Adipocyte (in vitro differentiated cells): ENCODE results near the gene COX14.
A peak's percentile ranks its signal among the peaks of the same experiment; 100 is the strongest.

Experiments used
- DNase-seq: peaks from one replicate; pipeline ENCODE4 v3.0.0-alpha.2; 2015; ENCODE audit warnings: low read depth
- H3K27me3 ChIP-seq: replicated peaks from 2 replicates; pipeline ENCODE4 v1.7.0; 2013; ENCODE audit warnings: mild to moderate bottlenecking, low read length, moderate library complexity; ENCODE audit not compliant: control insufficient read depth, insufficient read depth
- H3K36me3 ChIP-seq: 2 replicates; pipeline ENCODE4 v1.7.0; 2013; ENCODE audit warnings: low read length, mild to moderate bottlenecking, moderate library complexity; ENCODE audit not compliant: control insufficient read depth, insufficient read depth, severe bottlenecking
- H3K4me1 ChIP-seq: 2 replicates; pipeline ENCODE4 v1.7.0; 2013; ENCODE audit warnings: mild to moderate bottlenecking, low read length, moderate library complexity; ENCODE audit not compliant: control insufficient read depth, insufficient read depth
- H3K4me3 ChIP-seq: 2 replicates; pipeline ENCODE4 v1.7.0; 2013; ENCODE audit warnings: mild to moderate bottlenecking, low read length, moderate library complexity
- H3K9ac ChIP-seq: 2 replicates; pipeline ENCODE4 v1.7.0; 2013; ENCODE audit warnings: mild to moderate bottlenecking, low read length, moderate library complexity
- H3K9me3 ChIP-seq: 2 replicates; pipeline ENCODE4 v1.7.0; 2013; ENCODE audit warnings: mild to moderate bottlenecking, low read length, moderate library complexity; ENCODE audit not compliant: control insufficient read depth

Gene COX14

DNA sequence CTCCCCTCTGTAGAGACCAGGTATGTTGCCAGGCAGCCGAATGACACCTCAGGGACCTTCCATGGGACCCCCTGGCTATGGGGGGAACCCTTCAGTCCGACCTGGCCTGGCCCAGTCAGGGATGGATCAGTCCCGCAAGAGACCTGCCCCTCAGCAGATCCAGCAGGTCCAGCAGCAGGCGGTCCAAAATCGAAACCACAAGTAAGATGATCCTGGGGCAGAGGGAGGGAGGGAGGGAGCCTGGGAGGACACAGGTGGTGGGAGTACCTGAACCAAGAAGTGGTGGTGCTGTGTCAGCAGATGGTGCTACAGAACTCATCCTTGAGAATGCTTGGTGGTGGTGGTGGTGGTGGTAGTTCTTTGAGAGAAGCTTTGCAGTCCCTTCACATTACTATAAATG is 25.9 kb upstream of the COX14 start:
- H3K36me3 ChIP-seq, result peaks cover 35% of the 10 kb centered on the region
- H3K27me3 ChIP-seq, result no peaks in the 10 kb centered on the region
- no peaks in the 10 kb centered on the region for H3K9me3 ChIP-seq
- no peak for DNase-seq
- H3K4me3 ChIP-seq, result peak overlapping the region; percentile 82
- peak overlapping the region; percentile 86 for H3K9ac ChIP-seq
- H3K4me1 ChIP-seq, result peaks cover 49% of the 10 kb centered on the region

- DNase-seq, result no peak
- Histone ChIP-seq H3K9me3 (no peaks in the 10 kb centered on the region), H3K36me3 (peaks cover 45% of the 10 kb centered on the region), H3K27me3 (no peaks in the 10 kb centered on the region), H3K9ac (peak overlapping the region; percentile 76), H3K4me3 (peak overlapping the region; percentile 46), H3K4me1 (peaks cover 49% of the 10 kb centered on the region)
These were observed 24.9 kb upstream of the COX14 start for GRCh38 chr12:50087151-50087550.

DNA sequence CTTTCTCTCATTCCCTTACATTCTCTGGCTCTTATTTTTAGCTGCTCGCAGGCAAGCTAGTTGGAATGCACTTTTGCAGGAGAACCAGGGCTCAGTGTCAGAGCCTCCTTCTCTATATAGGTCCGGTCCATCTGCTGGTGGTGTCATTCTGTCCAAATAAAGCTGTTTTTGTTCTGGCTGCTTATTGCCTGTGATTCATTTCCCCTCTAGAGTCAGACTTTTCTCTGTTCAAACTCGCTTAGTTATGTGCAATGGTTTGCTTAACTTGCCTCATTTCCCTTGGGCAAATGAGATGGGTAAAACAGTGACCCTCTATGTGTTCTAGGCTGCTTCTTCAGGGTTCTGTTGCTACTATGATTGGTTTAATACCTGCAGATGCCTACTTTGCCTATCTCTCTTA is 24.0 kb upstream of the COX14 start:
- peak; percentile 55 for DNase-seq
- peaks cover 52% of the 10 kb centered on the region for H3K36me3 ChIP-seq
- H3K4me1 ChIP-seq, result peaks cover 44% of the 10 kb centered on the region
- H3K4me3 ChIP-seq, result peak overlapping the region; percentile 46
- H3K9me3 ChIP-seq, result no peaks in the 10 kb centered on the region
- no peaks in the 10 kb centered on the region for H3K27me3 ChIP-seq
- peak overlapping the region; percentile 76 for H3K9ac ChIP-seq

DNA sequence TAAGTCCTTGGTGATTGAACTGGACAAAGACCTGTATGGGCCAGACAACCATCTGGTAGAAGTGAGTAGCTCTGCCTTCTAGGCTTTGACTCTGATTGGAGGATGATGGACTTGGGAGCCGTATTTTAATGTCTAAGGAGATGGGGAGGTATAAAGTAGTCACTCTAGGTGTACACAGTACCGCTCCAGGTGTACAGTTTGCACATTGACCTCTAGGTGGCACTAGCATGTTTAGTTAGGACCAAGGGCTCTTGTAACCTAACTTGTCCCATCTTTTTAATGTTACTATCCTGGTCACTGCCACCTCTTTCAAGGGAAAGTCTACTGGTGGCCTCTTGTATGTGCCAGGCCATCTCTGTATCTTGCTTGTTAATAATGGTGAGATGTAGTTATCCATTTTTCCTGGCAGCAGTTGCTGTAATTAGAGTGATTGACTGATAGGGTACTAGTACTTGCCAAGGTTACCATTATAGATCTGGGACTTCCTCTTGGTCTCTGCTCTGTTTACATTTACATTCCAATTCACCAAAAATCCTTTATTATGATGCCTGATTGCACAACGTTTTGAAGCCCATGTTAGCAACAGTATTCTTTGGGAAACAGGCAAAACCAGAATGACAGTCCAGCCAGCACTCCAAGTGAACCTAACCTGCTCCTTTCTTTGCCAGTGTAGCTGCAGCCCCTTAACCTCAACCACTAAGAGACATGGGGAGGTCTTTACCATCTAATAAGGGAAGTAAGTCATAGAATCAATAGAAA is 23.3 kb upstream of the COX14 start:
- H3K9me3 ChIP-seq, result no peaks in the 10 kb centered on the region
- H3K4me1 ChIP-seq, result peaks cover 36% of the 10 kb centered on the region
- peak overlapping the region; percentile 46 for H3K4me3 ChIP-seq
- peak overlapping the region; percentile 76 for H3K9ac ChIP-seq
- peak; percentile 78 for DNase-seq
- peaks cover 60% of the 10 kb centered on the region for H3K36me3 ChIP-seq
- no peaks in the 10 kb centered on the region for H3K27me3 ChIP-seq

GRCh38 chr12:50089730-50090129 is 22.3 kb upstream of the COX14 start:
- Histone ChIP-seq H3K4me3 (no peak overlapping the region), H3K9ac (peak overlapping the region; percentile 76), H3K4me1 (peaks cover 35% of the 10 kb centered on the region), H3K27me3 (no peaks in the 10 kb centered on the region), H3K9me3 (no peaks in the 10 kb centered on the region), H3K36me3 (peaks cover 69% of the 10 kb centered on the region)
- no peak for DNase-seq

GRCh38 chr12:50090391-50090790 is 21.6 kb upstream of the COX14 start:
- Histone ChIP-seq H3K4me3 (no peak overlapping the region), H3K9ac (no peak overlapping the region), H3K36me3 (peaks cover 75% of the 10 kb centered on the region), H3K4me1 (peaks cover 35% of the 10 kb centered on the region), H3K9me3 (no peaks in the 10 kb centered on the region), H3K27me3 (no peaks in the 10 kb centered on the region)
- DNase-seq, result no peak

GRCh38 chr12:50097952-50098351 is 14.1 kb upstream of the COX14 start:
- H3K27me3 ChIP-seq, result no peaks in the 10 kb centered on the region
- no peaks in the 10 kb centered on the region for H3K9me3 ChIP-seq
- no peak overlapping the region for H3K9ac ChIP-seq
- DNase-seq, result no peak
- no peak overlapping the region for H3K4me3 ChIP-seq
- peaks cover 67% of the 10 kb centered on the region for H3K36me3 ChIP-seq
- peaks cover 30% of the 10 kb centered on the region for H3K4me1 ChIP-seq

GRCh38 chr12:50099302-50100008 is 12.6 kb upstream of the COX14 start:
- Histone ChIP-seq H3K4me3 (no peak overlapping the region), H3K4me1 (peaks cover 42% of the 10 kb centered on the region), H3K9me3 (no peaks in the 10 kb centered on the region), H3K9ac (peak overlapping the region; percentile 59), H3K36me3 (peaks cover 52% of the 10 kb centered on the region), H3K27me3 (no peaks in the 10 kb centered on the region)
- peak; percentile 68 for DNase-seq

DNA sequence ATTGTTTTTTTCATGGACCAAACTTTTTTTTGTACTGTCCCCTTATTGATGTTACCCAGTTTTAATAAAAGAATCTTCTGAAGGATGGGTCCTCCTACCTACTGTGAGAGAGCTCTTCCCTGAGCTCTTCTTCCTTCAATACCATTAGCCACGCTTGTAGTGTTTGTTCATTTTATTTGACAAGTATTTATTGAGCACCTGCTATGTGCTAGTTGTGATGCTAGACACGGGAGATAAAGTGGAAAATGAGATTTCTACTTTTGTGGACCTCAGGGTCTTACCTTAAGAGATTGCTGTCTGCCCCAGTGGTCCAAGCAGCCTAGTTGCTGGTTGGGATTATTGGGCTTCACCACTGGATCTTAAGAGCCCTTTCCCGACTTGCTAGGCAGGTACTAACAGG is 11.5 kb upstream of the COX14 start:
- H3K27me3 ChIP-seq, result no peaks in the 10 kb centered on the region
- H3K4me1 ChIP-seq, result peaks cover 45% of the 10 kb centered on the region
- peaks cover 46% of the 10 kb centered on the region for H3K36me3 ChIP-seq
- H3K9me3 ChIP-seq, result no peaks in the 10 kb centered on the region
- no peak overlapping the region for H3K4me3 ChIP-seq
- H3K9ac ChIP-seq, result no peak overlapping the region
- DNase-seq, result no peak

GRCh38 chr12:50101663-50102062 is 10.4 kb upstream of the COX14 start:
- H3K36me3 ChIP-seq, result peaks cover 39% of the 10 kb centered on the region
- peaks cover 45% of the 10 kb centered on the region for H3K4me1 ChIP-seq
- H3K9me3 ChIP-seq, result no peaks in the 10 kb centered on the region
- H3K9ac ChIP-seq, result peak overlapping the region; percentile 92
- peak; percentile 65 for DNase-seq
- H3K27me3 ChIP-seq, result no peaks in the 10 kb centered on the region
- H3K4me3 ChIP-seq, result no peak overlapping the region

- no peak for DNase-seq
- no peak overlapping the region for H3K4me3 ChIP-seq
- no peaks in the 10 kb centered on the region for H3K9me3 ChIP-seq
- H3K36me3 ChIP-seq, result peaks cover 39% of the 10 kb centered on the region
- peaks cover 45% of the 10 kb centered on the region for H3K4me1 ChIP-seq
- no peaks in the 10 kb centered on the region for H3K27me3 ChIP-seq
- H3K9ac ChIP-seq, result peak overlapping the region; percentile 92
These were observed 9.9 kb upstream of the COX14 start for GRCh38 chr12:50102131-50102531.
